Natural killer cell (primary cell): ENCODE data around the gene SYPL1. TPM values are rescaled to one million over a fixed set of nuclear protein-coding genes. Genes with fewer than 3 reads are reported as not detected.

Experiments used
- ATAC-seq, 3 donors: fragments of 150-1000 bp in 2 of 3; fragments of 200-7000 bp in 1 of 3; cut with Tn5 transposase; 1 replicate in 1 of 3; 2 replicates in 2 of 3; pipeline ENCODE4 v1.10.0; 2021; ENCODE audit warnings: mild to moderate bottlenecking in 2 of 3, moderate library complexity in 2 of 3
- DNase-seq, 2 donors: peaks; one replicate each; pipeline versions ENCODE4 v3.0.0 to v3.0.0-alpha.2; 2013 to 2021; ENCODE audit warnings: mixed read lengths in 1 of 2
- H3K27ac ChIP-seq: one replicate; pipeline ENCODE4 v1.5.1; 2013; ENCODE audit warnings: mild to moderate bottlenecking, low read length
- H3K27me3 ChIP-seq: one replicate; pipeline ENCODE4 v1.6.1; 2013; ENCODE audit warnings: low read length; ENCODE audit not compliant: control insufficient read depth, insufficient read depth
- H3K36me3 ChIP-seq: one replicate; pipeline ENCODE4 v1.6.1; 2013; ENCODE audit warnings: low read length; ENCODE audit not compliant: control insufficient read depth, insufficient read depth
- H3K4me1 ChIP-seq: one replicate; pipeline ENCODE4 v1.6.1; 2013; ENCODE audit warnings: low read length; ENCODE audit not compliant: control insufficient read depth, insufficient read depth
- H3K4me3 ChIP-seq: one replicate; pipeline ENCODE4 v1.5.1; 2013; ENCODE audit warnings: low read length
- H3K9me3 ChIP-seq: one replicate; pipeline ENCODE4 v1.6.1; 2013; ENCODE audit warnings: low read length; ENCODE audit not compliant: control insufficient read depth, insufficient read depth
- H3K27ac Mint-ChIP-seq, 2 donors: one replicate each; pipeline ENCODE4 v1.8.0; 2022; ENCODE audit warnings: mild to moderate bottlenecking in 2 of 2, mixed read lengths in 2 of 2, moderate library complexity in 1 of 2
- H3K27me3 Mint-ChIP-seq, 2 donors: one replicate each; pipeline ENCODE4 v1.8.0; 2022; ENCODE audit warnings: low read depth in 2 of 2, mixed read lengths in 2 of 2
- H3K36me3 Mint-ChIP-seq: one replicate; pipeline ENCODE4 v1.8.0; 2022; ENCODE audit warnings: mixed read lengths
- H3K4me1 Mint-ChIP-seq, 2 donors: one replicate each; pipeline ENCODE4 v1.8.0; 2022; ENCODE audit warnings: mixed read lengths in 2 of 2
- H3K4me3 Mint-ChIP-seq: one replicate; pipeline ENCODE4 v1.8.0; 2022; ENCODE audit warnings: mild to moderate bottlenecking, moderate library complexity, mixed read lengths
- H3K9me3 Mint-ChIP-seq, 2 donors: one replicate each; pipeline ENCODE4 v1.8.0; 2022; ENCODE audit warnings: mixed read lengths in 2 of 2
- WGBS: methylation state at CpG from one replicate; pipeline ENCODE4 v1.1.7; 2013; ENCODE audit warnings: missing lambda C conversion rate; ENCODE audit not compliant: insufficient coverage; 5-methylcytosine and 5-hydroxymethylcytosine counted together
- intact Hi-C: fragments of 100-400 bp; cut with micrococcal nuclease; formaldehyde crosslinking; loops from one replicate; pipeline ENCODE4 v1.14.2; 2022
- total RNA-seq, 4 donors: library from RNA; stranded (reverse); fragments of 120-200 nt in 1 of 4; gene quantifications; one replicate each; pipeline versions ENCODE4 v1.2.3 to v1.2.4, GENCODE V29; 2013 to 2022
- TF ChIP-seq, protein P1 (sequence below): fragments of 200-600 bp; IDR thresholded peaks from one replicate; pipeline ENCODE4 v1.8.0; 2022; ENCODE audit warnings: antibody characterized with exemption

Gene SYPL1
- total RNA-seq, 3 donors from 2014 or later (not counting 1 experiment from before 2014, with no cell fraction given), result 13.1 to 22.2 (median 14.9) TPM

DNA sequence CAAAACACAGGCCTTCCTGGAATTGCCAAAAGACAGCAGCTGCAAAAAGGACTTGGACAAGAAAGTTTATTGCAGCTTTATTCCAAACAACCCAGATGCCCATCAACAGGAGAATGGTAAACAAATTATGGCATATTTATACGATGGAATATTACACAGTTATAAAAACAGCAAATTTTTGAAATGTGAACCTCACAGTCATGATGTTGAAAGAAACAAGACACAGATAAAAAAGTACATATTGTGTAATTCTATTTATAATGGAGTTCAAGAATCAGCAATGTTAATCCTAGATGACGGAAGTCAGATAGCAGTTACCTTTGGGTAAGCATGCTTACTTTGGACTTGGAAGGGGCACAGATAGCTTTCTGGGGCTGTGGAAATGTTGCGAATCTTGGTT lies 44.4 kb downstream of the SYPL1 start:
- intact Hi-C loops, result no loop called here
- H3K9me3 ChIP-seq, result no peaks in the 10 kb centered on the region
- Mint-ChIP-seq H3K27ac (no peak overlapping the region), H3K36me3 (no peaks in the 10 kb centered on the region), H3K27me3 (peaks cover 4 to 27% of the 10 kb centered on the region in 2 donors), H3K4me3 (no peak overlapping the region), H3K9me3 (no peaks in the 10 kb centered on the region), H3K4me1 (peaks cover 29 to 36% of the 10 kb centered on the region in 2 donors)
- ATAC-seq (no peak), DNase-seq (no peak)
- no peak overlapping the region for H3K4me3 ChIP-seq
- H3K27ac ChIP-seq, result no peak overlapping the region
- 90% methylated on average over 1 of the region's 3 CpGs for WGBS
- no peaks in the 10 kb centered on the region for H3K27me3 ChIP-seq
- peaks cover 47% of the 10 kb centered on the region for H3K4me1 ChIP-seq
- TF ChIP-seq, protein P1, sequence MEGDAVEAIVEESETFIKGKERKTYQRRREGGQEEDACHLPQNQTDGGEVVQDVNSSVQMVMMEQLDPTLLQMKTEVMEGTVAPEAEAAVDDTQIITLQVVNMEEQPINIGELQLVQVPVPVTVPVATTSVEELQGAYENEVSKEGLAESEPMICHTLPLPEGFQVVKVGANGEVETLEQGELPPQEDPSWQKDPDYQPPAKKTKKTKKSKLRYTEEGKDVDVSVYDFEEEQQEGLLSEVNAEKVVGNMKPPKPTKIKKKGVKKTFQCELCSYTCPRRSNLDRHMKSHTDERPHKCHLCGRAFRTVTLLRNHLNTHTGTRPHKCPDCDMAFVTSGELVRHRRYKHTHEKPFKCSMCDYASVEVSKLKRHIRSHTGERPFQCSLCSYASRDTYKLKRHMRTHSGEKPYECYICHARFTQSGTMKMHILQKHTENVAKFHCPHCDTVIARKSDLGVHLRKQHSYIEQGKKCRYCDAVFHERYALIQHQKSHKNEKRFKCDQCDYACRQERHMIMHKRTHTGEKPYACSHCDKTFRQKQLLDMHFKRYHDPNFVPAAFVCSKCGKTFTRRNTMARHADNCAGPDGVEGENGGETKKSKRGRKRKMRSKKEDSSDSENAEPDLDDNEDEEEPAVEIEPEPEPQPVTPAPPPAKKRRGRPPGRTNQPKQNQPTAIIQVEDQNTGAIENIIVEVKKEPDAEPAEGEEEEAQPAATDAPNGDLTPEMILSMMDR, result no peak
- H3K36me3 ChIP-seq, result no peaks in the 10 kb centered on the region

DNA sequence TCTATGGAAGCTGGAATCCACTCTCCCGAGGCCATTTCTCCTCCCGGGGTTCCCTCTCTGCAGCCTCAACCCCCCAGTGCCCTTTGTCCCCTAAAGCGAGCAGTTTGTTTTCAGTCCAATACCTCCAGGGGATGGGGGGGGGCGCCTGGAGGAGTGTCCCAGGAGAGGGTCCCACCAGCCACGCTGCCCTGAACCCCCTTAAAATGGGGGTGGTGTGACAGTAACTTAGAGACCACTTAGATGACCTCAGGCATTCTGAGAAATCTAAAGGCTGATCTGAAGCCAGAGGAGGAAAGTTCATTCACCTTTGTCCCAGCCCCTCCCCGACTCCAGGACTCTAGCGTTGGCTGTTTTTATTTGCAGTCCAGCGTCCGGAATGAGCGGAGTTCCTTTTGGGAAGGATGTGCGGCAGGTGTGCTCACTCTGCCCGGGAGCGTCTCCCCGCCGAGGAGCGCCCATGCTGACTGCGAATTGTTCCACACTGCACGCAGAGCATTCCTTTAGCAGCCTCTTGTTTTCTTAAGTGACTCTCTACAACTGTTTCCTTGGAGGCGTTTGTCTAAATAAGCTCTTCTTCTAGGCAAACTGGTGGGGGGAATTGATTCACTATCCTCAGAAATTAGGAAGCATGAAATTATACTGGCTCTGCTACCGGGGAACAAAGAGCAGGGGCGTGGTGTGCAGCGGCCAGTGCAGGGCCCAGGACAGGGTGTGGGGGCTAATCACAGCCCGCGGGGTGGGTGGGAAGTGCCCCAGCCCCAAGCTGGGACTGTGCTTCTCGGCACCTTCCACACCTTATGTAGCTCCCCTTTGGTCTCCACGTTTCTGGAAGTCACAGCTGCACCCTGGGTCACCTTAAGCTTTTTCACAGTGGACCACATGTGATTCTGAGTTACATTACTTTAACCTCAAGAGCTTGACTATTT lies 46.3 kb downstream of the SYPL1 start:
- H3K36me3 ChIP-seq, result no peaks in the 10 kb centered on the region
- H3K9me3 ChIP-seq, result no peaks in the 10 kb centered on the region
- H3K27me3 ChIP-seq, result no peaks in the 10 kb centered on the region
- intact Hi-C loops, result no loop called here
- H3K27me3 Mint-ChIP-seq, result peaks cover 4 to 27% of the 10 kb centered on the region in 2 donors
- TF ChIP-seq, protein P1, result no peak
- ATAC-seq, result no peak
- no peaks in the 10 kb centered on the region for H3K9me3 Mint-ChIP-seq
- H3K4me3 ChIP-seq, result no peak overlapping the region
- H3K4me1 ChIP-seq, result peaks cover 39% of the 10 kb centered on the region
- no peak overlapping the region for H3K27ac Mint-ChIP-seq
- WGBS, result 91% methylated on average over 25 of the region's 26 CpGs
- H3K4me1 Mint-ChIP-seq, result peaks cover 11 to 20% of the 10 kb centered on the region in 2 donors
- no peak overlapping the region for H3K27ac ChIP-seq
- no peak overlapping the region for H3K4me3 Mint-ChIP-seq
- DNase-seq, result no peak
- no peaks in the 10 kb centered on the region for H3K36me3 Mint-ChIP-seq

DNA sequence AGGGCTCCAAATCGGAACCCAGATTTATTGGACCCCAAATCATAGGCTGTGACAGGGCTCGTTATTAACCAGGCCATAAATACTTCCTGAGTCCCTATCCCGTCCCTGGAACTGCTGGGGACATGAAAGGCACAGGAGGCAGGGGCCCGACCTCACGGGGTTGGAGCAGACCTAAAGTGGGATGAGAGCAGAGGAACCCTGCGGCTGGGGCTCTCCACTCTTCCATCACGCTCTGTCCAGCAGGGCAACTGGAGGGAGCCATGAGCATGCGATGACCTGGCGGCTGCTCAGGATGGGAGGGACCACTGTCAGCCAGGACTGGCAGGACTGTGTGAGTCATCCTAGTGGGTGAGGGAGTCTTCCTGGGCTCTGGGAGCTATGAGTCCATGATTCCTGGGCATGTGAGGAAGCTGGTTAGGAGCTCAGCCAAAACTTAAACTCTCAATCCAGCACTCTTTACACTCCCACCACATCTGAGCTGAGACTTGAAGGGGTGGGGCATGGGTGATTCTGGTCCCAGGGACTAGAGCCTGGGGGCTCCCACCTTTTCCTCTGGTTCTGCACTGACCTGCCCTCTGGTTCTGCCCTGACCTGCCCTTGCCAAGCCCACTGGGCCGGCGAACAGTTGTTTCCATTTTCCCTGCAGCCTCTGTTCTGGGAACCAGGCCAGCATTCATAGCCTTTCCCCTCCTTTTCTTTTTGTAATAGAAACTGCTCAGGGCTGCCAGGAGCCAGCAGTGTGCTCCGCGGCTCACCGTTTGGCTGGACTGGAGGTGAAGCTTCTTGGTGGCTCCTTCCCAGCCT lies 47.1 kb downstream of the SYPL1 start:
- DNase-seq, result no peak

More for the DNA sequence above, 47.1 kb downstream of the SYPL1 start:
- Histone ChIP-seq H3K4me1 (peaks cover 30% of the 10 kb centered on the region), H3K27ac (no peak overlapping the region), H3K27me3 (no peaks in the 10 kb centered on the region), H3K4me3 (no peak overlapping the region), H3K9me3 (no peaks in the 10 kb centered on the region), H3K36me3 (no peaks in the 10 kb centered on the region)
- Mint-ChIP-seq H3K4me1 (peaks cover 6 to 15% of the 10 kb centered on the region in 2 donors), H3K36me3 (no peaks in the 10 kb centered on the region), H3K27me3 (peaks cover 4 to 27% of the 10 kb centered on the region in 2 donors), H3K9me3 (no peaks in the 10 kb centered on the region), H3K27ac (no peak overlapping the region), H3K4me3 (no peak overlapping the region)
- no peak for ATAC-seq
- whole genome bisulfite sequencing, result 90% methylated on average over 14 of the region's 14 CpGs
- intact Hi-C loops, result no loop called here
- TF ChIP-seq, protein P1, result no peak
